Peyer's patch (tissue), 4 donors: ENCODE results near the gene ERC2.

Experiments used
- POLR2A ChIP-seq, 2 donors: fragments of 450-650 bp; IDR thresholded peaks; one replicate each; pipeline ENCODE4 v1.5.1; 2017; ENCODE audit warnings: antibody characterized with exemption in 2 of 2, mild to moderate bottlenecking in 2 of 2, moderate library complexity in 2 of 2
- TF ChIP-seq, protein P1 (sequence below), 6 experiments: fragments of 450-650 bp in 4 of 6; fragments of 200-600 bp in 2 of 6; sonication (generic) in 1 of 6; IDR thresholded peaks; one replicate each; pipeline ENCODE4 v1.5.1; 2017 to 2019; ENCODE audit warnings: antibody characterized with exemption in 6 of 6, mild to moderate bottlenecking in 3 of 6, moderate library complexity in 1 of 6

DNA sequence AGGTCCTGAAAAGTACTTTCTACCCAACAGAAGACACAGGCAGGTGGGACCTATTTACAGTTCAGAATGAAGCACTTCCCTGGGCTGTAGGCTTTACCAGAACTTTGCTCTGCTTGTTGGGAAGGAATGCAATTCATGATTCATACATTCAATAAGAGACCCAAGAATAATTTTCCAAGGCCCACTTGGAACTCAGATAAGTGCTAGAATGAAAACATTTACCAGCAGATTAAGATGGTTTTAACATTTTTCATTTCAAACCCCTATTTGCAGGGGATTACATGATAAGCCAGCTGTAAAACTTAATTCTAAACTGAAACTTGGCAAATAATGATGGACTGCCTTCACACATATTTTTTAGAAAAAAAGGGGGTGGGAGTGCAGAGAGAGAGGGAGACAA lies 417.2 kb downstream of the ERC2 start:
- TF ChIP-seq POLR2A (IDR thresholded peaks at IDR 0.05): no peak
- TF ChIP-seq, protein P1, sequence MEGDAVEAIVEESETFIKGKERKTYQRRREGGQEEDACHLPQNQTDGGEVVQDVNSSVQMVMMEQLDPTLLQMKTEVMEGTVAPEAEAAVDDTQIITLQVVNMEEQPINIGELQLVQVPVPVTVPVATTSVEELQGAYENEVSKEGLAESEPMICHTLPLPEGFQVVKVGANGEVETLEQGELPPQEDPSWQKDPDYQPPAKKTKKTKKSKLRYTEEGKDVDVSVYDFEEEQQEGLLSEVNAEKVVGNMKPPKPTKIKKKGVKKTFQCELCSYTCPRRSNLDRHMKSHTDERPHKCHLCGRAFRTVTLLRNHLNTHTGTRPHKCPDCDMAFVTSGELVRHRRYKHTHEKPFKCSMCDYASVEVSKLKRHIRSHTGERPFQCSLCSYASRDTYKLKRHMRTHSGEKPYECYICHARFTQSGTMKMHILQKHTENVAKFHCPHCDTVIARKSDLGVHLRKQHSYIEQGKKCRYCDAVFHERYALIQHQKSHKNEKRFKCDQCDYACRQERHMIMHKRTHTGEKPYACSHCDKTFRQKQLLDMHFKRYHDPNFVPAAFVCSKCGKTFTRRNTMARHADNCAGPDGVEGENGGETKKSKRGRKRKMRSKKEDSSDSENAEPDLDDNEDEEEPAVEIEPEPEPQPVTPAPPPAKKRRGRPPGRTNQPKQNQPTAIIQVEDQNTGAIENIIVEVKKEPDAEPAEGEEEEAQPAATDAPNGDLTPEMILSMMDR (IDR thresholded peaks at IDR 0.05): no peak
